ENCODE data around the gene CLMP.

DNA sequence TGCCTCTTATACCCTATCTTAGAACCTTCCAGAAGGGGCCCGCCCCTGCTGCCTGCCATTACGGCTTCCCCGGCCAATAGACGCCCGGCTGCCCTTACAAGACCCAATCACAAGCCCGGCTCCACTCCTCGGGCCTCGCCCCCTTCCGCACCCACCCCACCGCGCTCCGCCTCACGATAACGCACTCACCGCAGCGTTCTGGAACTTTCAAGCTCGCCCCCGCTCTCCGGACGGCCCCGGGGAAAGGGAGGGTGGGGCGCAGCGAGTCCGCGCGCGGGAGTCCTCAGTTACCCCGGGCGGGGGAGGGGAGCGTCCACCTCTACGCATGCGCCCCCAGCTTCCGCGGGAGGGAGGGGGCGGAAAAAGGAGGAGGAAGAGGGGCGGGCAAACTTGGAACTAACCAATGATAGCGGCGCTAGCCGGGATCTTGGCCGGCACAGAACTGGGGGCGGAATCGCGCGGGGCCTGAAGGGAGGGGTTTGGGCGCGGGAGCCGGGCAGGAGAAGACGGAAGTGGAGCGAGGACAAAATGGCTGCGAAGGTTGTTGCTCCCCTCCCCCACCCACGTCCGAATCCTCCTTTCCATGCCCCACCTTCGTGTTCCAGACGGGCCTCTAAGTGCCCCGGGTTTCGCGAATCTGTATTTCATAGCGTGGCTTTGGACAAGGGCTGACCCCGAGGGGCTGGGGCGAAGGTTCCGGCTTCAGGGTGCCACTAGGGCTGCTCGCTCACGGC is 132.7 kb downstream of the CLMP start:
- TF ChIP-seq GATA3 (IDR thresholded peaks at IDR 0.05; ENCODE audit: low read depth, low read length) (no peak), GATA2 (IDR thresholded peaks at IDR 0.05; ENCODE audit: low read depth, low read length) (no peak)

Measured in SH-SY5Y (cell line).